Measurements from ENCODE around the gene SAMD14.
"Not testable (repeated sequence)": the region's sequence is repeated elsewhere in the genome, so short reads cannot be mapped to it uniquely, and the experiment has no call there.

Gene SAMD14

DNA sequence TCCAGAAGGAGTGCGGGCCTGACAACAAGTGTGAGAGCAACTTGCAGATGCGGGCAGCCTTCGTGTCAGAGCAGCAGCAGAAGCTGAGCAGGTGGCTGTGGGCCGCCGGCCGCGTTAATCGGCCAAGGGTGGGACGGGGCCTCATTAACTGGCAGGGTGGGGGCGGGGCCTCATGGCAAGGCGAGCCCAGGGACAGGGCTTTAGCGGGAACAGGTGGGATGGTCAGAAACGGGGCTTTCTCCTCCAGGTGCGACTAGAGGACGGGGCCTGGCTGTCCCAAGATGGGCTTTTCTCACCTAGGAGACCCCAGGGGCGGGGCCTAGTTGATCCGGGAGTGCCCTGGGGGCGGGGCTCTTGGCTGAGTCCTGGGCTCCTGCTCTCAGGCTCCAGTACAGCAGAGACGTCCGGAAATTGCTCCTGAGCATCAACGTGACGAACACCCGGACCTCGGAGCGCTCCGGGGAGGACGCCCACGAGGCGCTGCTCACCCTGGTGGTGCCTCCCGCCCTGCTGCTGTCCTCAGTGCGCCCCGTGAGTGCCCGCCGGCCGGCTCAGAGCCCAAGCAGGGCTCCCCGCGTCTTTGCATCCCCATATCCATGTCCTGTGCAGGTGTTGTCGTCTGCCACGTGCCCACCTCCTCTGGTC is 53.2 kb downstream of the SAMD14 start:
- DNase-seq (ENCODE audit: low read depth in 2 of 2) = no peak

DNA sequence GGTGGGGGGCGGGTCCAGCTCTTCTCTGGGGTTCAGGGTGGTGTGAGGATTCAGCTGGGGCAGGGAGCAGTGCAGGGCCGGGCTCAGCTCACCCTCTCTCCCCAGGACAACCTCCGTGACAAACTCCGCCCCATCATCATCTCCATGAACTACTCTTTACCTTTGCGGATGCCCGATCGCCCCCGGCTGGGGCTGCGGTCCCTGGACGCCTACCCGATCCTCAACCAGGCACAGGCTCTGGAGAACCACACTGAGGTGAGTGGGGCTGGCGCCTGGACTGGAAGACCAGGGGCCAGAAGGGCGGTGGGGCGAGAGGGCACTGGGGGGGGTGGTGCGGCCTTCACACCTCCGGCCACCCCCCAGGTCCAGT is 53.8 kb downstream of the SAMD14 start:
- no peak for DNase-seq (ENCODE audit: low read depth in 2 of 2)

DNA sequence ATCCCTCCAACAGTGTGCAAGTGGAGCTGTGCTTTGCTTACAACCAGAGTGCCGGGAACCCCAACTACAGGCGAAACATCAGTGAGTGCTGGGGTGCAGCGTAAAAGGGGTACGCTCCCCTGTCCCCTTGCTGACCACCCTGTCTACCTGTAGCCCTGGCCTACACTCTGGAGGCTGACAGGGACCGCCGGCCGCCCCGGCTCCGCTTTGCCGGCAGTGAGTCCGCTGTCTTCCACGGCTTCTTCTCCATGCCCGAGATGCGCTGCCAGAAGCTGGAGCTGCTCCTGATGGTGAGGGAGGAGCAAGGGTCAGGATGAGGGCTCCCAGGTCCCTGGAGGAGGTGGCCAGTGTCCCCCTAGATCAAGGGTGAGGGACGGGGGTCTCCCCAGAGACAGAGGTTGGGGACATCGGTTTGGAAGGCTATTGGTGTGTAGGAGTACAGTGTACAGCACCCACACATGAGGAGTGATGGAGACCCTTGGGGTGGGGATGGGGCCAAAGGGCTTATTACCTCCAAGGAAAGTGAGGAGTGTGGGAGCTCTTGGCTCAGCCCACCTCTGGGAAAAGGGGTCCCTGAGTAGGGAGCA is 54.4 kb downstream of the SAMD14 start:
- no peak for DNase-seq (ENCODE audit: low read depth in 2 of 2)

DNA sequence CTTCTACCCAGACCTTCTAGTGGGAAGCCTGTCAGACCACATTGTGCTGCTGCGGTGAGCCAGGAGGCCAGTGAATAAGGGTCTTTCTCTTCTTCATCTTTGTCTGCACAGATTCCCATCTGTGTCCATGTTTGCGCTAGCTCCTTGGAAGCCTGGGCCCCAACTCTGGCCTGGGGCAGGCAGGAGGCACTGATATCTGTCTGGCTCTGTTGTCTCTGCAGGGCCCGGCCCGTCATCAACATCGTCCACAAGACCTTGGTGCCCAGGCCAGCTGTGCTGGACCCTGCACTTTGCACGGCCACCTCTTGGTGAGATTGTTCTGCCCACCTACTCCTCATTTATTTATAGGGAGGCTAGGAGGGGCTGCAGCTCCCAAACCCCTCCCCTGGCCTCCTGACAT is 55.7 kb downstream of the SAMD14 start:
- no peak for DNase-seq (ENCODE audit: low read depth in 2 of 2)

DNA sequence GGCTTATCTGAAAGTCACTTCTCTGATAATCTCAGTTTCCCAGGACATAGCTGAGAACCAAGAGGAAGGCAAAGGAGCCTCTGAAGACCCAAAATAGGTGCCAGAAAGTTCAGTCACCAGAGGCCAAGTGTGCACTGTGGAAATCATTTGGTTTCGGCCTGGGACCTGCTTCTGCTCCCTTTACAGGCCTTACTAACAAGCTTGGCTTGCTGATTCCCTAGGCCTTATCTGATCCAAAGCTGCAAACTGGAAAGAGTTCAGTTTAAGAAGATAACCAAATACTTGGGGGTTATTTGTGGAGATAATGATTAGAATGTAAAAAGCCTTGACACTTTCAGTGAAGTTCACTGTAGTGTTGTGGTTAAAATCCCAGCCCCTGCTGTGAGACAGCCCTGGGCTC is 57.0 kb downstream of the SAMD14 start:
- DNase-seq (ENCODE audit: low read depth in 2 of 2) = no peak

DNA sequence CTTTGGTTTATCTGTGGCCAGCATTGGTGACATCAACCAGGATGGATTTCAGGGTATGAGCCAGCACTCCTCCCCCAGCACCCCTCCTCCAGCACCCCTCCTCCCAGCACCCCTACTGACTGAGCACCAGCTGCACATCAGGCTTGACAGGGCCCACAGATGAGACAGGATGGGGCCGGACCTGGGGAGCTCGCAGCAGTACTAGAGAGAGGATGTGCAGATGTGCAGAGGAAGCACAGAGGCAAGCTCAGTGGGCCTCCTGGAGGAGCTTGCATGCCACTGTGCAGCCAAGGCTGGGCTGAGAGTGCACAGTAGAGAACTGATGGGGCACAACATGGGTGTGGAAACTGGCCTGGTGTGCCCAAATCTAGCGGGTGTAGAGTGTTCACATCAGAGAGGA is 57.8 kb downstream of the SAMD14 start:
- no peak for DNase-seq (ENCODE audit: low read depth in 2 of 2)

GRCh38 chr17:50071692-50072091 is 58.3 kb downstream of the SAMD14 start:
- no peak for DNase-seq (ENCODE audit: low read depth in 2 of 2)

DNA sequence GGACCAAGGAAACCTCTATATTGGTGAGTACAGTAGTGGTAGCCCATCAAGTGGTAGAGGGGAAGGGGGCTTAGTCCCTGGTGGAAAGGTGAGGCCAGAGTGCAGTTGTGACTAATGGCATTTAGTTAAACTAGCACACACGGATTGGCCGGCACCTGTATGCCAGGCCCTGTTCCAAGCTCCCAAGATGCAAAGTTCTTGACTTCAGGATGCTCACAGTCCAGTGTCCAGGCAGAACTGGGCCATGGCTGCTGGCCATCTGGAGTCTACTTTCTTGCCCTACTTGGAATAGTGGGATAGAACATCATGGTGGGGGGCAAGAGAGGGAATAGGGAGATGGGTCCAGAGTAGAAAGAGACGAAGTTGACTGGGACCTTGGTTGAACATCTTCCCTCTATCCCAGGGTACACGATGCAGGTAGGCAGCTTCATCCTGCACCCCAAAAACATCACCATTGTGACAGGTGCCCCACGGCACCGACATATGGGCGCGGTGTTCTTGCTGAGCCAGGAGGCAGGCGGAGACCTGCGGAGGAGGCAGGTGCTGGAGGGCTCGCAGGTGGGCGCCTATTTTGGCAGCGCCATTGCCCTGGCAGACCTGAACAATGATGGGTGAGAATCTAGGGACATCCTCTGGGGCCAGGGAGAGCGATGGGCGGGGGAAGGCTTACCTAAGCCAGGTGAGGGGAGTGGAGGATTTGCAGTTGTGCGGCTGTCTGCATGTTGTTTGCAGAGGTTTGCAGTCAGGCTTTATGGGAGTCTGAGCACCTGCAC is 58.9 kb downstream of the SAMD14 start:
- DNase-seq (ENCODE audit: low read depth in 2 of 2) = no peak

- DNase-seq (ENCODE audit: low read depth in 2 of 2) = no peak
These were observed 62.0 kb downstream of the SAMD14 start for GRCh38 chr17:50067996-50068395.

GRCh38 chr17:50066995-50067394 is 63.0 kb downstream of the SAMD14 start:
- no peak for DNase-seq (ENCODE audit: low read depth in 2 of 2)

GRCh38 chr17:50065056-50065455 is 64.9 kb downstream of the SAMD14 start:
- DNase-seq (ENCODE audit: low read depth in 2 of 2) = no peak

DNA sequence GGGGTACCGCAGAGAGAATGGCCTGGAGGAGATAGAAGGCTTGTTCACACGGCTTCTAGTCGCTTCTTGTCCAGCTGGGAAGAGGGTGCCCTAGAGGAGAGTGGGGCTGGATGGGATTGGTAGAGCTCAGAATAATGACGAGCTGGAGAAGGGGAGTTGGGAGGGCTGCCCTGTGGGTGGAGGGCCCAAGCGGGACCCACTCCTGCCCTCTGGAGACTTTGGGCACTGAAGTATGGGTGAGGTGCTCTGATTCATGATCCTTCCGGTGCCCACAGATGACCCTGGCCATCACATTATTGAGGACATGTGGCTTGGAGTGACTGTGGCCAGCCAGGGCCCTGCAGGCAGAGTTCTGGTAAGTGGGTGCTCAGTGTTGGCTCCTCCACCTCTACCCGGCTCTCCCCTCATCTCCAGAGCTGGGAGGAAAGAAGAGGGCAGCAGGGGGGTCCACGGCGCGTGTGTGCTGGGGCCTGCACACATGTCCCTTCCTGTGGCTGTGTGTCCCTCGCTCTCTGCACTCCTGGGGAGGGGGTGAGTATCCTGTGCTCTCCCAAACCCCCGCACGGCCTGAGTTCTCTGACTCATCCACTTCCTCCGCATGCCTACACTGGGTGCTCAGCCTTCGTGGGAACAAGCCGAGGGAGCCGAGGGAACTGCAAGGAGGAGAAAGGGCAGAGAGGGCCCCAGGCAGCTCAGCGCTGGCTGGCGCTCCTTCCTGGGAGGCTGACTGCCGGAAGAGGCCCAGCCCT is 65.5 kb downstream of the SAMD14 start:
- DNase-seq (ENCODE audit: low read depth in 2 of 2) = no peak

GRCh38 chr17:50063561-50064252 is 66.3 kb downstream of the SAMD14 start:
- no peak for DNase-seq (ENCODE audit: low read depth in 2 of 2)

- no peak for DNase-seq (ENCODE audit: low read depth in 2 of 2)
These were observed 67.4 kb downstream of the SAMD14 start for GRCh38 chr17:50062293-50063243.

DNA sequence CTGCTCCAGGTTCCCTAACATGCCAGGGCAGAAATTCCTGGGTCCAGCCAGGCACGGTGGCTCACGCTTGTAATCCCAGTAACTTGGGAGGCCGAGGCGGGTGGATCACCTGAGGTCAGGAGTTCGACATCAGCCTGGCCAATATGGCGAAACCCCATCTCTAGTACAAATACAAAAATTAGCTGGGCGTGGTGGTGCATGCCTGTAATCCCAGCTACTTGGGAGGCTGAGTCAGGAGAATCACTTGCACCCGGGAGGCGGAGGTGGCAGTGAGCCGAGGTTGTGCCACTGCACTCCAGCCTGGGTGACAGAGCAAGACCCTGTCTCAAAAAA is 68.3 kb downstream of the SAMD14 start:
- not testable (repeated sequence) for DNase-seq (ENCODE audit: low read depth in 2 of 2)

- DNase-seq (ENCODE audit: low read depth in 2 of 2) = no peak
These were observed 68.8 kb downstream of the SAMD14 start for GRCh38 chr17:50060951-50061712.
